GM12878 (cell line): Measurements from ENCODE around the gene SLC12A3. TPM values are rescaled to one million over a fixed set of nuclear protein-coding genes. Genes with fewer than 3 reads are reported as not detected.

Experiments used
- ATAC-seq: fragments of 200-7000 bp; cut with Tn5 transposase; 3 replicates; pipeline ENCODE4 v1.9.1; 2020; ENCODE audit warnings: mild to moderate bottlenecking, moderate library complexity
- BruUV-seq: library from RNA; stranded (reverse); fragments of 400-500 nt; replicated peaks from 2 replicates; lab custom pipeline; 2021; lab: Mats Ljungman, UMichigan
- CTCF ChIA-PET: fragments of 300-600 bp; sonication (Branson Sonifier 250); formaldehyde crosslinking; extraction: SDS; loops from one replicate; lab custom pipeline; 2021; ENCODE audit warnings: inconsistent platforms; lab: Yijun Ruan, JAX
- POLR2A ChIA-PET: fragments of 350-600 bp; formaldehyde crosslinking; extraction: SDS; loops from one replicate; lab custom pipeline; 2021; ENCODE audit warnings: inconsistent platforms; lab: Charles Lee
- RAD21 ChIA-PET: fragments of 300-600 bp; sonication (Branson Sonifier 250); formaldehyde crosslinking; loops from one replicate; lab custom pipeline; 2023; ENCODE audit warnings: antibody characterized with exemption; ENCODE audit not compliant: unreplicated experiment; lab: Charles Lee
- SMC1A ChIA-PET: fragments of 300-600 bp; sonication (Branson Sonifier 250); formaldehyde crosslinking; loops from one replicate; lab custom pipeline; 2023; ENCODE audit not compliant: unreplicated experiment, uncharacterized antibody; lab: Charles Lee
- DNase-seq: peaks from one replicate; pipeline ENCODE4 v3.0.0-alpha.2; 2011; ENCODE audit warnings: low read depth, low spot score
- FAIRE-seq: peaks from 3 replicates; lab custom pipeline; 2011; peaks lifted over from hg19 to GRCh38; lab: Jason Lieb, UNC
- H2AFZ ChIP-seq: 2 replicates; pipeline ENCODE4 v1.6.0; 2011; ENCODE audit warnings: low read depth, low read length, control low read depth; ENCODE audit not compliant: control insufficient read depth
- H3K27ac ChIP-seq: 2 replicates; pipeline ENCODE4 v1.5.1; 2011; ENCODE audit warnings: control low read depth; ENCODE audit not compliant: control insufficient read depth, insufficient read depth
- H3K27me3 ChIP-seq, 2 experiments: replicated peaks in 1 of 2; 2 replicates each; pipeline versions ENCODE4 v1.6.0 to v1.6.1; 2011; ENCODE audit warnings: low read length in 1 of 2; ENCODE audit not compliant: control insufficient read depth in 2 of 2, insufficient read depth in 2 of 2
- H3K36me3 ChIP-seq, 2 experiments: 2 replicates each; pipeline ENCODE4 v1.5.1; 2011; ENCODE audit warnings: low read length in 1 of 2; ENCODE audit not compliant: control insufficient read depth in 2 of 2, insufficient read depth in 2 of 2
- H3K4me1 ChIP-seq: 2 replicates; pipeline ENCODE4 v1.6.1; 2011; ENCODE audit warnings: mild to moderate bottlenecking, low read length, moderate library complexity, mixed read lengths; ENCODE audit not compliant: control insufficient read depth, insufficient read depth
- H3K4me2 ChIP-seq: 2 replicates; pipeline ENCODE4 v1.6.0; 2011; ENCODE audit warnings: control low read depth; ENCODE audit not compliant: control insufficient read depth, insufficient read depth
- H3K4me3 ChIP-seq: fragments of 200-600 bp; sonication (generic); 2 replicates; pipeline ENCODE4 v1.5.1; 2016
- H3K79me2 ChIP-seq: 2 replicates; pipeline ENCODE4 v1.6.0; 2011; ENCODE audit warnings: low read length; ENCODE audit not compliant: control insufficient read depth, insufficient read depth
- H3K9ac ChIP-seq: 2 replicates; pipeline ENCODE4 v1.8.0; 2011; ENCODE audit warnings: low read length, control low read depth, mixed read lengths; ENCODE audit not compliant: control insufficient read depth, insufficient read depth
- H3K9me3 ChIP-seq: replicated peaks from 3 replicates; pipeline ENCODE4 v1.5.1; 2011; ENCODE audit warnings: mild to moderate bottlenecking, low read length; ENCODE audit not compliant: control insufficient read depth, insufficient read depth
- H4K20me1 ChIP-seq: 2 replicates; pipeline ENCODE4 v1.6.0; 2011; ENCODE audit not compliant: control insufficient read depth, insufficient read depth
- CHD2 ChIP-seq: IDR thresholded peaks from 2 replicates; pipeline ENCODE4 v1.6.1; 2011; ENCODE audit warnings: low read depth, low read length, improper control_type of control experiment, borderline replicate concordance
- FOXM1 ChIP-seq: IDR thresholded peaks from 2 replicates; pipeline ENCODE4 v1.6.1; 2012; ENCODE audit warnings: low read depth, mild to moderate bottlenecking, inconsistent platforms, low read length, moderate library complexity
- HDGF ChIP-seq: fragments of 450-650 bp; IDR thresholded peaks from 2 replicates; pipeline ENCODE4 v1.6.1; 2016; ENCODE audit warnings: antibody characterized with exemption
- HSF1 ChIP-seq: fragments of 150-350 bp; IDR thresholded peaks from 2 replicates; pipeline ENCODE4 v1.6.1; 2014; ENCODE audit warnings: mild to moderate bottlenecking, low read depth, low read length
- IRF4 ChIP-seq: IDR thresholded peaks from 2 replicates; pipeline ENCODE4 v1.6.1; 2011; ENCODE audit warnings: low read depth, low read length
- NBN ChIP-seq: fragments of 450-650 bp; IDR thresholded peaks from 2 replicates; pipeline ENCODE4 v1.6.1; 2016
- NR2C2 ChIP-seq: IDR thresholded peaks from 2 replicates; pipeline ENCODE4 v1.6.1; 2011; ENCODE audit warnings: borderline replicate concordance, low read depth; ENCODE audit not compliant: control insufficient read depth, insufficient read length
- NR2F1 ChIP-seq: fragments of 450-650 bp; conservative IDR thresholded peaks from 2 replicates; pipeline ENCODE4 v1.6.1; 2017; ENCODE audit warnings: mild to moderate bottlenecking
- PML ChIP-seq: IDR thresholded peaks from 2 replicates; pipeline ENCODE4 v1.6.1; 2012; ENCODE audit warnings: low read length, inconsistent platforms
- POLR2AphosphoS5 ChIP-seq: IDR thresholded peaks from 2 replicates; pipeline ENCODE4 v1.6.1; 2011; ENCODE audit warnings: mild to moderate bottlenecking, low read length, inconsistent platforms
- PRDM15 ChIP-seq: fragments of 450-650 bp; formaldehyde crosslinking; IDR thresholded peaks from 2 replicates; pipeline ENCODE4 v1.4.0; 2020; ENCODE audit warnings: mild to moderate bottlenecking, moderate library complexity
- RFX5 ChIP-seq: IDR thresholded peaks from 2 replicates; pipeline ENCODE4 v1.6.1; 2011; ENCODE audit warnings: low read depth, low read length, improper control_type of control experiment
- RUNX3 ChIP-seq: IDR thresholded peaks from 2 replicates; pipeline ENCODE4 v1.6.1; 2012; ENCODE audit warnings: low read length, inconsistent platforms
- ZBTB33 ChIP-seq: fragments of 450-650 bp; IDR thresholded peaks from 2 replicates; pipeline ENCODE4 v1.6.1; 2017; ENCODE audit warnings: mild to moderate bottlenecking
- WGBS: methylation state at CpG from one replicate; pipeline ENCODE4 v1.1.6; 2016; ENCODE audit warnings: low lambda C conversion rate; ENCODE audit not compliant: insufficient replicate concordance, insufficient coverage; ENCODE audit errors: missing lambda C conversion rate; 5-methylcytosine and 5-hydroxymethylcytosine counted together
- in situ Hi-C: fragments of 300-500 bp; cut with MboI; formaldehyde crosslinking; loops from 9 replicates; pipeline ENCODE4 v1.14.3; 2018; ENCODE audit warnings: mixed read lengths
- intact Hi-C: fragments of 100-400 bp; cut with micrococcal nuclease; formaldehyde crosslinking; loops from one replicate; pipeline ENCODE4 v1.14.2; 2022; ENCODE audit not compliant: unreplicated experiment
- polyA plus RNA-seq, 11 experiments: library from polyadenylated mRNA; depleted of rRNA in 4 of 11; unstranded in 6 of 11; stranded (reverse) in 5 of 11; fragments of >200 nt; fragmentation: Nextera tagmentation in 4 of 11; fragmentation: Illumina TruSeq in 1 of 11; extraction: Ambion mirVana in 4 of 11; extraction: Trizol in 1 of 11; gene quantifications; 1 replicate in 1 of 11; 2 replicates in 10 of 11; pipeline versions ENCODE4 v1.2.1 to v1.2.3, GENCODE V29; 2011 to 2016; ENCODE audit warnings: inconsistent platforms in 2 of 11, missing spikeins in 2 of 11, low read depth in 1 of 11
- total RNA-seq, 4 experiments: library from RNA; depleted of rRNA in 3 of 4; stranded (reverse); fragments of >200 nt in 3 of 4; fragmentation: Illumina TruSeq in 1 of 4; extraction: Trizol in 1 of 4; gene quantifications; 2 replicates each; pipeline versions ENCODE4 v1.2.1 to v1.2.3, GENCODE V29; 2013 to 2021
- TF ChIP-seq, protein P1 (sequence below): IDR thresholded peaks from 2 replicates; pipeline ENCODE4 v1.6.1; 2011; ENCODE audit warnings: mild to moderate bottlenecking, low read depth, low read length, moderate library complexity; ENCODE audit not compliant: insufficient replicate concordance

The SLC12A3 gene
- total and polyA plus RNA-seq, 10 of the 15 experiments (the other 5 are each of a cell fraction or from before 2014, with no cell fraction given): 0.05 to 6.3 (median 3.1) TPM

- TF ChIP-seq NR2C2: no peak
- TF ChIP-seq, protein P1, sequence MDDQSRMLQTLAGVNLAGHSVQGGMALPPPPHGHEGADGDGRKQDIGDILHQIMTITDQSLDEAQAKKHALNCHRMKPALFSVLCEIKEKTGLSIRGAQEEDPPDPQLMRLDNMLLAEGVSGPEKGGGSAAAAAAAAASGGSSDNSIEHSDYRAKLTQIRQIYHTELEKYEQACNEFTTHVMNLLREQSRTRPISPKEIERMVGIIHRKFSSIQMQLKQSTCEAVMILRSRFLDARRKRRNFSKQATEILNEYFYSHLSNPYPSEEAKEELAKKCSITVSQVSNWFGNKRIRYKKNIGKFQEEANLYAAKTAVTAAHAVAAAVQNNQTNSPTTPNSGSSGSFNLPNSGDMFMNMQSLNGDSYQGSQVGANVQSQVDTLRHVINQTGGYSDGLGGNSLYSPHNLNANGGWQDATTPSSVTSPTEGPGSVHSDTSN: no peak
- no peak for TF ChIP-seq FOXM1
- no peak for TF ChIP-seq NBN
- no peak for TF ChIP-seq ZBTB33
Observed at GRCh38 chr16:56941092-56941491, 76.1 kb downstream of the SLC12A3 start (continued).

DNA sequence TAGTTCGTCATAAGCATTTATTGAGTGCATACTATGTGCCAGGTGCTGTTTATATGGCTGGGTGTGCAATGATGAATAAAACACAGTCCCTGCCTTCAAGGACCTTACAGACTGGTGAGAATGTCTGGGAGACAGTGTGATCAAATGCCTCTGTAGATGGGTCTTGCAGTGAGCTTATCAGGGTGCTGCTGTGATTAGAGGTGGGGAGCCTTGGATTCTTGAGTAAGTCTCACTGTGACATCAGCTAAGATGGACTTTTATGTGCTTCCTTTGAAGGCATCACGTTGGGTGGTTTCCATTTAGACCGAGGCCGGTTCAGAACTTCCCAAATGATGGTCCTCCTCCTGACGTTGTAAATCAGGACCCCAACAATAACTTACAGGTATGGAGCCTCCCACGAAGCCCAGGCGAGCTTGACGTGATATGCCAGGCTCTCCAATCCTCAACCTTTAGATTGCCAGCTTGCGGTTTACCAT, 76.9 kb downstream of the SLC12A3 start:
- Histone ChIP-seq H3K4me2 (peak overlapping the region; percentile 46), H3K27ac (peak overlapping the region; percentile 26; the same call in 1 of the 2 replicates), H2AFZ (no peak overlapping the region), H3K79me2 (peaks cover 9% of the 10 kb centered on the region), H3K4me3 (no peak overlapping the region), H3K9me3 (no peaks in the 10 kb centered on the region), H3K4me1 (peaks cover 65% of the 10 kb centered on the region), H4K20me1 (no peaks in the 10 kb centered on the region; the same call in 1 of the 2 replicates), H3K9ac (no peak overlapping the region), H3K36me3 (peaks cover 13 to 52% of the 10 kb centered on the region in 2 experiments), H3K27me3 (no peaks in the 10 kb centered on the region)
- FAIRE-seq (no peak), ATAC-seq (peak; percentile 12), DNase-seq (no peak)
- POLR2A ChIA-PET: interaction anchor here (0.6 to 21.1 kb wide), 11 partner anchors 9 to 108 kb away, joined by 3 to 306 read pairs (median 6); partner anchors contain the start of gene HERPUD1
- 5% methylated on average over 9 of the region's 9 CpGs for whole genome bisulfite sequencing
- CTCF ChIA-PET: interaction anchor here (0.6 to 2.5 kb wide), 12 partner anchors 8 to 152 kb away, joined by 3 to 25 read pairs (median 6); no protein-coding TSS in a partner anchor
- SMC1A ChIA-PET: interaction anchor here (0.9 to 4.4 kb wide), 12 partner anchors 9 to 93 kb away, joined by 3 to 40 read pairs (median 5); partner anchors contain the start of gene HERPUD1
- intact Hi-C loops (no loop called here), in situ Hi-C loops (no loop called here)
- no TSS peak for BruUV-seq
- RAD21 ChIA-PET: interaction anchor here (0.9 to 3.3 kb wide), 15 partner anchors 8 to 244 kb away, joined by 3 to 20 read pairs (median 4); partner anchors contain the start of genes HERPUD1, PSME3IP1 and RSPRY1
- TF ChIP-seq POLR2AphosphoS5 (peak; percentile 86), CHD2 (no peak), HDGF (0 out of 2 replicates have a peak, but pooled peaks have one; percentile 34), RFX5 (no peak), HSF1 (no peak), IRF4 (no peak), PML (0 out of 2 replicates have a peak, but pooled peaks have one; percentile 22), RUNX3 (no peak; the same call in 1 of the 2 replicates), NR2F1 (no peak), PRDM15 (no peak)
